Measurements from ENCODE around the gene PIK3R2.

DNA sequence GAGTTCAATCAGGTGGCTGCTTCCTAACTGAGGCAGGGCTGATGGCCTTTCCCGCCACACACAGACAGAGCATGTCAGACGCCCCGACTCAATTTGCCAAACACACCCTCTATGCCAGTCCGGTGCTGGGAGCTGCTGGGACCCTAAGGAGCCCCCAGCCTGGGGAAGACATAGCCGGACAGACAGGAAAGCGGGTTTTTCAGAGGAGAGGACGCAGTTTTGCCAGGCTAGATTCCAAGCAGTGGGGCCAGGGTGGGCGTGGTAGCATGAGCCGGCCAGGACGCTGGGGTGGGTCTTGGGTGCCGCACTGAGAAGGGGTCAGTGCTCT lies 35.6 kb upstream of the PIK3R2 start:
- TF ChIP-seq, protein P1, sequence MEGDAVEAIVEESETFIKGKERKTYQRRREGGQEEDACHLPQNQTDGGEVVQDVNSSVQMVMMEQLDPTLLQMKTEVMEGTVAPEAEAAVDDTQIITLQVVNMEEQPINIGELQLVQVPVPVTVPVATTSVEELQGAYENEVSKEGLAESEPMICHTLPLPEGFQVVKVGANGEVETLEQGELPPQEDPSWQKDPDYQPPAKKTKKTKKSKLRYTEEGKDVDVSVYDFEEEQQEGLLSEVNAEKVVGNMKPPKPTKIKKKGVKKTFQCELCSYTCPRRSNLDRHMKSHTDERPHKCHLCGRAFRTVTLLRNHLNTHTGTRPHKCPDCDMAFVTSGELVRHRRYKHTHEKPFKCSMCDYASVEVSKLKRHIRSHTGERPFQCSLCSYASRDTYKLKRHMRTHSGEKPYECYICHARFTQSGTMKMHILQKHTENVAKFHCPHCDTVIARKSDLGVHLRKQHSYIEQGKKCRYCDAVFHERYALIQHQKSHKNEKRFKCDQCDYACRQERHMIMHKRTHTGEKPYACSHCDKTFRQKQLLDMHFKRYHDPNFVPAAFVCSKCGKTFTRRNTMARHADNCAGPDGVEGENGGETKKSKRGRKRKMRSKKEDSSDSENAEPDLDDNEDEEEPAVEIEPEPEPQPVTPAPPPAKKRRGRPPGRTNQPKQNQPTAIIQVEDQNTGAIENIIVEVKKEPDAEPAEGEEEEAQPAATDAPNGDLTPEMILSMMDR (IDR thresholded peaks at IDR 0.05), result no peak
- no peak for TF ChIP-seq POLR2A (IDR thresholded peaks at IDR 0.05)
